ENCODE data around the gene SIK2. TPM values are rescaled to one million over a fixed set of nuclear protein-coding genes. Genes with fewer than 3 reads are reported as not detected.

The SIK2 gene
- total RNA-seq, 1 donor from 2014 or later: 19.0 TPM

DNA sequence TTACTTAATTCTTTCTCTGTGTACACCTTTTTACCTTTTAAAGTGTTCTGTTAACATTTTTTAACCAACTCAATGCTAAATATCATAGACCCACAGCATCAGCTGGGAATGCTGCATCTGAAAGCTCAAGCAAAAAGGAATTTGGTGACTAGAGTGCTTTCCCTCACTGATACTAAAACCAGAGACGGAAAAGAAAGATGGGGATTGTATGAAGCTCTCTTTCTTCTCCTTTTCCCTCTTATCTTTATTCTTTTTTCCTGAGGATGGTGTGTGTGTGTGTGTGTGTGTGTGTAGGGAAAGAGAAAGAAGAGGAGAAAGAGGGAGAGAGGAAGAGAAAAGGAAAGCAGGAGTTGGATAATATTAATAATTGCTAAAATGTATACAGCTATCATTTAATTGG lies 4.1 kb upstream of the SIK2 start:
- DNase-seq (ENCODE audit: extremely low spot score, unreplicated experiment): no peak
- Mint-ChIP-seq H3K4me1 (ENCODE audit: unreplicated experiment) (peaks cover 12% of the 10 kb centered on the region), H3K27ac (ENCODE audit: unreplicated experiment) (no peak overlapping the region), H3K4me3 (ENCODE audit: unreplicated experiment) (no peak overlapping the region), H3K36me3 (ENCODE audit: unreplicated experiment) (no peaks in the 10 kb centered on the region), H3K9me3 (ENCODE audit: unreplicated experiment) (peaks cover 4% of the 10 kb centered on the region), H3K27me3 (ENCODE audit: unreplicated experiment) (peaks cover 8% of the 10 kb centered on the region)
- TF ChIP-seq, protein P1, sequence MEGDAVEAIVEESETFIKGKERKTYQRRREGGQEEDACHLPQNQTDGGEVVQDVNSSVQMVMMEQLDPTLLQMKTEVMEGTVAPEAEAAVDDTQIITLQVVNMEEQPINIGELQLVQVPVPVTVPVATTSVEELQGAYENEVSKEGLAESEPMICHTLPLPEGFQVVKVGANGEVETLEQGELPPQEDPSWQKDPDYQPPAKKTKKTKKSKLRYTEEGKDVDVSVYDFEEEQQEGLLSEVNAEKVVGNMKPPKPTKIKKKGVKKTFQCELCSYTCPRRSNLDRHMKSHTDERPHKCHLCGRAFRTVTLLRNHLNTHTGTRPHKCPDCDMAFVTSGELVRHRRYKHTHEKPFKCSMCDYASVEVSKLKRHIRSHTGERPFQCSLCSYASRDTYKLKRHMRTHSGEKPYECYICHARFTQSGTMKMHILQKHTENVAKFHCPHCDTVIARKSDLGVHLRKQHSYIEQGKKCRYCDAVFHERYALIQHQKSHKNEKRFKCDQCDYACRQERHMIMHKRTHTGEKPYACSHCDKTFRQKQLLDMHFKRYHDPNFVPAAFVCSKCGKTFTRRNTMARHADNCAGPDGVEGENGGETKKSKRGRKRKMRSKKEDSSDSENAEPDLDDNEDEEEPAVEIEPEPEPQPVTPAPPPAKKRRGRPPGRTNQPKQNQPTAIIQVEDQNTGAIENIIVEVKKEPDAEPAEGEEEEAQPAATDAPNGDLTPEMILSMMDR (IDR thresholded peaks at IDR 0.05): no peak

DNA sequence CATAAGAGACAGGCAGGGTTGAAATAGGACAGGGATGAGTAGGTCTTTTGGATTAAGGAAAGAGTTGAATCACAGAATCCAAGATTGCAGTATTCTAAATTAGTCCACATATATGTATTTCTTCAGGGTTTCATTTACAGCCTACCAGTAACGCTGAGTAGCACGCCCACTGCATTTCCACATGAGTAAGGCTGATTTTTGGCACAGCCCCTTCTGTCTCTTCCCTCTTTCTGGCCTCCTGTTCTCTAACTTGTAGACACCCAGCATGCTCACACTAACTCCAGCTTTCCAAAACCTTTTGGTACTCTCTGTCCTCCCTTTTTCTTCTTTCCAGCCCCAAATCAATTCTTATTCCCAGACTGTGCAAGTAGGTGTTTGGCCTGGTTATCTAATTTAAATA lies 3.7 kb upstream of the SIK2 start:
- Mint-ChIP-seq H3K9me3 (ENCODE audit: unreplicated experiment) (peaks cover 4% of the 10 kb centered on the region), H3K27me3 (ENCODE audit: unreplicated experiment) (peaks cover 8% of the 10 kb centered on the region), H3K27ac (ENCODE audit: unreplicated experiment) (no peak overlapping the region), H3K36me3 (ENCODE audit: unreplicated experiment) (no peaks in the 10 kb centered on the region), H3K4me3 (ENCODE audit: unreplicated experiment) (no peak overlapping the region), H3K4me1 (ENCODE audit: unreplicated experiment) (peaks cover 14% of the 10 kb centered on the region)
- TF ChIP-seq, protein P1 (IDR thresholded peaks at IDR 0.05): no peak
- DNase-seq (ENCODE audit: extremely low spot score, unreplicated experiment): no peak

DNA sequence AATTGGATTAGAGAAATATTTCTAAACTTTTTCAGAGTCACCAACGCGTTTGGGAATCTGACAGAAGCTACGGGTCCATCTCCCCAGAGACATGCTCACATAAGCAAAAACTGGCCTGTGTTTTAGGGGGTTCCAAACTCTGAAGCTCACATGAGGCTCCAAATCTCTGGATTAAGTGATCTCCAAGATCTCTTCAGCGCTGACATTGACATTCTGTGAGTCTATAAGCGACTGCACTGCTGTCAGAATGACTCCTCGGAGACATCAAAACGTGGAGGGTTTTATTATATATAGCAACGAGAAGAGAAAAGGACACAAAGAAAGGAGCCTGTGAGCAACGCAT lies 642 bp upstream of the SIK2 start:
- Mint-ChIP-seq H3K9me3 (ENCODE audit: unreplicated experiment) (no peaks in the 10 kb centered on the region), H3K4me3 (ENCODE audit: unreplicated experiment) (peak overlapping the region; percentile 75), H3K27me3 (ENCODE audit: unreplicated experiment) (no peaks in the 10 kb centered on the region), H3K4me1 (ENCODE audit: unreplicated experiment) (peaks cover 28% of the 10 kb centered on the region), H3K27ac (ENCODE audit: unreplicated experiment) (peak overlapping the region; percentile 83), H3K36me3 (ENCODE audit: unreplicated experiment) (no peaks in the 10 kb centered on the region)
- no peak for DNase-seq (ENCODE audit: extremely low spot score, unreplicated experiment)
- TF ChIP-seq, protein P1 (IDR thresholded peaks at IDR 0.05): no peak

DNA sequence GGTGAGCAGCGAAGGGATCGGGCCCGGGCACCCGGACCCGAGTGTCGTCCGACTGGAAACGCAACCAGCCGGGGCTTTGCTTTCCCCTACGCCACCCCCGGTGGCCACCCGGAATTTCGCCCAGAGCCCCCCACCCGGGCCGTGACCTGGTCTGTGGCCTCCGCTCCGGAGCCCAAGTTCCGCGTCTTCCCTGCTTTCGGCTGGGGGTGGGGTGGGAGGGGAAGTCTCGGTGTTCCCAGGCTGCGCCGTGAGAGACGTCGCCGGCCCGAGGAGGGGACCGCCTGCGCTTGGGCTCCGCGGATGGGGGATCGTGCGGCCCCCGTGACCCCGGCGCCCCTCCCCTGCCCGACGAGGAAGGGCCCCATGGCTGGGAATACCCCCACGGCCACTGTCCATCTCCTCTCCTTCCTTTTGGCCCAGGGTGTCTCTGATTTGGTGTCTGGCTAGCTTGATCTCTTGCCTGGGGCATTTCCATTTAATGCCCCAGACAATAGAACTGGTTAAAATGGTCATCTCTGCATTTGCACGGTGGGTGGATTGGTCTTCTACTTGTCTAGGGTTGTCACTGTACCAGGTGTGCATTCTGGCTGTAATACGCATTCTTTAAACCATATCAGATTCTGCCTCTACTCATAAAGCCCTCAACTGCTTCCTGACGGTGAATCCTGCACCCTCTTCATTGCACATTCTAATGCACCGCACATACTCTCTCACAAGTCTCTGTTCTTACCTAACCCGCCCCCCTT lies 789 bp downstream of the SIK2 start:
- peak overlapping the region; percentile 83 for H3K4me3 Mint-ChIP-seq (ENCODE audit: unreplicated experiment)
- peaks cover 31% of the 10 kb centered on the region for H3K4me1 Mint-ChIP-seq (ENCODE audit: unreplicated experiment)
- no peaks in the 10 kb centered on the region for H3K27me3 Mint-ChIP-seq (ENCODE audit: unreplicated experiment)
- peak overlapping the region; percentile 89 for H3K27ac Mint-ChIP-seq (ENCODE audit: unreplicated experiment)
- no peak for DNase-seq (ENCODE audit: extremely low spot score, unreplicated experiment)
- H3K9me3 Mint-ChIP-seq (ENCODE audit: unreplicated experiment): no peaks in the 10 kb centered on the region
- H3K36me3 Mint-ChIP-seq (ENCODE audit: unreplicated experiment): peaks cover 2% of the 10 kb centered on the region
- TF ChIP-seq, protein P1 (IDR thresholded peaks at IDR 0.05): no peak

DNA sequence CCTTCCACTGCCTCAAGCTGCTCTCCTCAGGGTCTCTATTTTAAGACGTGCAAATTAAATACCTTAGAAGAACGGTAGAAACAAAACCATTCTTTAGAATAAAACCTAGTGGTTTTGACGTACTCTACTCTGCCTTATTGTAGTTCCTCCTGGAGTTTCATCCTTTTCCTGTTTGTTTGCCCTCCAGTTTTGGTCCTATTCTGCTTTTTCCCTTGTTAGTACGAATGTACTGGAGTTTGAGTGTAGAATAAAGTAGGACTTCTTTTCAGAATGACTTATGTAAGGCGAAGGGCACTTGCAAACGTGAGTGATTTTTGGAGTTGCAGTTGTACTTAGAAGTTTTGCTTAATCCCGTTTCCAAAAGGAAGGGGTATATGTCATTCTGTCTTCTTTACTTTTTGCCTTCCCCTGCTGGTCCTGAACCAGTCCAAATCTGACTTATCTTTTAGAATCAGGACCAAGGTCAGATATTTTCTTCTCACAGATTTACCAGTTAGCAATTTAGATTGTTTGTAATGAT lies 1.4 kb downstream of the SIK2 start:
- H3K27me3 Mint-ChIP-seq (ENCODE audit: unreplicated experiment): no peaks in the 10 kb centered on the region
- H3K9me3 Mint-ChIP-seq (ENCODE audit: unreplicated experiment): no peaks in the 10 kb centered on the region
- DNase-seq (ENCODE audit: extremely low spot score, unreplicated experiment): no peak
- H3K4me1 Mint-ChIP-seq (ENCODE audit: unreplicated experiment): peaks cover 28% of the 10 kb centered on the region
- peaks cover 2% of the 10 kb centered on the region for H3K36me3 Mint-ChIP-seq (ENCODE audit: unreplicated experiment)
- peak overlapping the region; percentile 89 for H3K27ac Mint-ChIP-seq (ENCODE audit: unreplicated experiment)
- peak overlapping the region; percentile 83 for H3K4me3 Mint-ChIP-seq (ENCODE audit: unreplicated experiment)
- TF ChIP-seq, protein P1 (IDR thresholded peaks at IDR 0.05): no peak
